HuH-7.5 (cell line): ENCODE measurements around the gene IL12B.
"Not testable (repeated sequence)": the region's sequence is repeated elsewhere in the genome, so short reads cannot be mapped to it uniquely, and the experiment has no call there.

Source experiments
- DNase-seq: peaks from one replicate; pipeline ENCODE4 v3.0.0; 2011; ENCODE audit warnings: low spot score

Gene IL12B

GRCh38 chr5:159290741-159291140 is 39.5 kb downstream of the IL12B start:
- DNase-seq = no peak

GRCh38 chr5:159286420-159287035 is 43.8 kb downstream of the IL12B start:
- no peak for DNase-seq

DNA sequence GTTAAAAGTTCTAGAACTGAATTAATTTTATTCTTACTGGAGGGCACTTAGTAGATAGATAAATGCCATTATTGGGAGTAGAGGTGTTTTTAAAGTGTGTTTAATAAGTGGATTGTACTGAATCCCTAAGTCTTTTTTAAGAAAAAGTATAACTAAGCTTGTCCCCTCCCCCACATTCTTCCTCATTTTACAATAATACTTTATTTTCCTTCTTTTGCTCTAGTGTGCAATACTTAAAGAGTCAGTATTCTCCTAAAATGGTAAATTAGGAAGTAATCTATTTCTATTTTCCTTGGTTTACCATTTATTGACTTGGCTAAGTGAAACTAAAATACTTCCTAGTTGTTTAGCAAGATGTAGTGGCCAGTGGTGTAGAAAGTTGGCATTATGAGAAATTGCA is 55.6 kb downstream of the IL12B start:
- no peak for DNase-seq

DNA sequence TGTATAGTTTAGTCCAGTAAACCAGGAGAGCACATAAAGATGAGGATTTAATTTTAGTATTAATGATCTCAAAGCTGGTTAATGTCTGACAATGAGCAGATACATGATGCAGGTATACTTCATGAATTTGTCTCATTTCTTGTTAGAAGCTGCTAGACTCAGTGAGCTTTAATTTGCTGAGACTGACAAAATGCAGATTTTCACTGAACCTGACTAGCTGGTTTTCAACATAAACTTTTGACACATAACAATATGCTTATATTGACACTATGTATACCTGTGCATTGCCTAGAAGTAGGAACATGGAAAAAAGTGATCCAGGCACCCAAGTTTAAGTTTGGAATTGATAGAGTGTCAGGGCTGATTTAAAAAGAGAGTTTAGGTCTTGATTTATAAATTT is 56.4 kb downstream of the IL12B start:
- DNase-seq = no peak

GRCh38 chr5:159269723-159270122 is 60.6 kb downstream of the IL12B start:
- DNase-seq = no peak

DNA sequence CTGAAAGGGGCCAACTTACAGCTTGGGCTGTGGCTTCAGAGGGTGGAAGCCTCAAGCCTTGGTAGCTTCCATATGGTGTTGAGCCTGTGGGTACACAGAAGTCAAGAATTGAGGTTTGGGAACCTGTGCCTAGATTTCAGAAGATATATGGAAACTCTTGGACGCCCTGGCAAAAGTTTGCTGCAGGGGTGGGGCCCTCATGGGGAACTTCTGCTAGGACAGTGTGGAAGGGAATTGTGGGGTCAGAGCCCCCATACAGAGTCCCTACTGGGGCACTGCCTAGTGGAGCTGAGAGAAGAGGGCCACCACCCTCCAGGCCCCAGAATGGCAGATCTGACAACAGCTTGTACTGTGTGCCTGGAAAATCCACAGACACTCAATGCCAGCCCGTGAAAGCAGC is 63.5 kb downstream of the IL12B start:
- not testable (repeated sequence) for DNase-seq
